NCI-H1436 (cell line): Measurements from ENCODE around the gene TGM6.
"Not testable (repeated sequence)": the region's sequence is repeated elsewhere in the genome, so short reads cannot be mapped to it uniquely, and the experiment has no call there.

ENCODE experiments used
- DNase-seq: peaks from one replicate; lab custom pipeline; 2025; lab: John Stamatoyannopoulos, UW

Gene TGM6

DNA sequence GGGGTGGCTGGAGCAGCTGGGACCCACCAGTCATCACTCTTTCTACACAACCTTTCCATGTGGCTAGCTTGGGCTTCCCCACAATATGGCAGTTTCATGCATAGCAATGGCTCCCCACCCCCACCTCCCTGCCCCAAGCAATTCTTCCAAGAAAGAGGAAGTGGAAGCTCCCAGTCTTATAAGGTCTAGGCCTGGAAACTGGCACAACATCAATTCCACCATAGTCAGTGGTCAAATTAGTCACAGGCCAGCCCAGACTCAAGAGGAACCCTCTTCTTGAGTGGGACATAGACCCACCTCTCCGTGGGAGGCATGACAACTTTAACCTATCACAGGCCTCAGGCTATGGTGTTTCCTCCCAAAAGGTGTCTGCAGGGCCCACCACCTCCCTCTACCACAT, 17.7 kb downstream of the TGM6 start:
- no peak for DNase-seq

DNA sequence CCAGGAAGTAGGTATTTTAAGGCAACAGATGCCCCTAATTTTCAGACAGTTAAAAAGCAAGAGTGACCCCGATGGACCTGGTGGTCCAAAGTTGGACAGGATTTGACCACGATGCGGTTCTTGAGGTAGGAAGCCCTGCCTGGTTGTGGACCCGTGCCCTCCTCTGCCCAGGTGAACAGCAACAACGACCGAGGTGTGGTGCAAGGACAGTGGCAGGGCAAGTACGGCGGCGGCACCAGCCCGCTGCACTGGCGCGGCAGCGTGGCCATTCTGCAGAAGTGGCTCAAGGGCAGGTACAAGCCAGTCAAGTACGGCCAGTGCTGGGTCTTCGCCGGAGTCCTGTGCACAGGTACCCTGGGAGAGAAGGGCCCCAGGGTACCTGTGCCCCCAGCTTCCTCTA, 18.7 kb downstream of the TGM6 start:
- no peak for DNase-seq

DNA sequence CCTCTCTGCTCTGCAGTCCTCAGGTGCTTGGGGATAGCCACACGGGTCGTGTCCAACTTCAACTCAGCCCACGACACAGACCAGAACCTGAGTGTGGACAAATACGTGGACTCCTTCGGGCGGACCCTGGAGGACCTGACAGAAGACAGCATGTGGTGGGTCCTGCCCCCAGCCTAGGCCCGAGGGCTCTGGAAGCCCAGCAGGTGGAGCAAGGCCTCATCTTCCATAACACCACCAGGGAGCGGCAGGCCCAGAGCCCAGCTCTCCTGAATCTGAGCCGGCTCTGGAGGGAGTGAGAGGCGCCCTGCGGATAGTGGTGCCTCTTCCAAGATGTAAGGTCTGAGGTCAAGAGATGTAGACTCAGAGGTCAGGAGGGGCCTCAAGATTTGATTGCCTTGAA, 19.6 kb downstream of the TGM6 start:
- no peak for DNase-seq

DNA sequence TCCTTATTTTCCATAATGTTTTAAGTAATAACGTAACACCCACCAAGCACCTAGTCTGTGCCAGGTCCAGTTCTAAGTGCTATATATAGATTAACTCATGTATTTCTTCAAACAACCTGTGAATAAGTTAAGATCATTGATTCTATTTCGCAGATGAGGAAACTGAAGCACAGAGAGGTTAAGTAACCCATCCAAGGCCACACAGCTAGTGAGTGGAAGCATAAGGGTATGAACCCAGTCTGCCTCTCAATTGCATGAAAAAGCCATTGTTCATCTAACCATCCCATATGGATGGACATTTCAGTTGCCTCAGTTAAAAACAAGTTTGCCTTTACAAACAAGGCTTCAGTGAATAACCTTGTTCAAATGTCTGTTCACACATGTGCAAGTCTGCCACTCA, 20.8 kb downstream of the TGM6 start:
- no peak for DNase-seq

DNA sequence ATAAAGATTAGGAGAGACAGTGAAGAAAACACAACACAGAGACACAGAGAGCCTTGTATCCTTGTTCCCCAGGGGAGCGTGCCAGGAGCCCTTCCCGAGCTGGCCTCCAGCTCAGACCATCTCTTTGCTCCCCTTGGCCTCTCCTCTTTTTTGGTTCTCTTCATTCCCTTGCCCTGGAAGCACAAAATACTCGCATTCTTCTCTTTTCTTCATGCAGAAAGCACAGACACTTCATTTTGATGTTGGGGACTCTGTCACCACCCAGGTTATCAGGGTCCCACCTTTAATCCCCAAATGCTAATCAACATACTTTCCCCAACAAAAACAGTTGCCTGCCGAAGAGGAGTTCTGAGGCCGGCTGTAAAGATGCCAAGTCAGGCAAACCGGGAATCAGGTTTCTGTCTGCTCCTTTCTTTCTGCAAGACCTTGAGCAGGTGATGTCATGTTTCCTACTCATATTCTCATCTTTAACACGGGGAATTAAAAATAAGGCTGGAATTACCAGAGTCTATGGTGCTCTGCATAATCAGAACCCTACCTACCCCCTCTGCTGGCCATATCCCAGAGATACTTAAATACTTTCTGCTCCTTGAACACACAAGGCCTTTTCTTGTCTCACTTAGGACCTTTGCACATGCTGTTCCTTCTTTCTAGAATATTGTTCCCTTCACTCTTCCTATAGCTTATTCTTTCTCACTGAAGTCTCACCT, 21.7 kb downstream of the TGM6 start:
- no peak for DNase-seq

DNA sequence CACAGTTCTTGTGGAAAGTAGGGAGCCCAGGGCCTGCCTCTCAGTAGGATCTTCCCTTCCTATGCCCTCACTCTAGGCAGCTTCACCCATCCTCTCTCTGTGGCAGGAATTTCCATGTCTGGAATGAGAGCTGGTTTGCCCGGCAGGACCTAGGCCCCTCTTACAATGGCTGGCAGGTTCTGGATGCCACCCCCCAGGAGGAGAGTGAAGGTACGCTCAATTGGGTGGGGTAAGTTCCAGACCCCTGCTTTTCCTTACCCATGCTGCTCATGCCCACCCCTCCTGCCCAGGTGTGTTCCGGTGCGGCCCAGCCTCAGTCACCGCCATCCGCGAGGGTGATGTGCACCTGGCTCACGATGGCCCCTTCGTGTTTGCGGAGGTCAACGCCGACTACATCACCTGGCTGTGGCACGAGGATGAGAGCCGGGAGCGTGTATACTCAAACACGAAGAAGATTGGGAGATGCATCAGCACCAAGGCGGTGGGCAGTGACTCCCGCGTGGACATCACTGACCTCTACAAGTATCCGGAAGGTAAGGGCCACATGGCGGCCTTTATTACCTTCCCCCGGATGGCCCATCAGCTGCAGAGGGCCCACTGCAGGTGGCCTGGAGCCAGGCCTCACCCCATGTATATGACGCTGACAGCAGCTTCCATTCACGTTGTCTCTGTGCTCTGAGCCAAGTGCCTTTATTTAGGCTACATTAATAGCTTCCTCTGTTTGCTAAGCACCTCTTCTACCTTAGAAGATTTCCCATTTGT, 22.8 kb downstream of the TGM6 start:
- DNase-seq = no peak

DNA sequence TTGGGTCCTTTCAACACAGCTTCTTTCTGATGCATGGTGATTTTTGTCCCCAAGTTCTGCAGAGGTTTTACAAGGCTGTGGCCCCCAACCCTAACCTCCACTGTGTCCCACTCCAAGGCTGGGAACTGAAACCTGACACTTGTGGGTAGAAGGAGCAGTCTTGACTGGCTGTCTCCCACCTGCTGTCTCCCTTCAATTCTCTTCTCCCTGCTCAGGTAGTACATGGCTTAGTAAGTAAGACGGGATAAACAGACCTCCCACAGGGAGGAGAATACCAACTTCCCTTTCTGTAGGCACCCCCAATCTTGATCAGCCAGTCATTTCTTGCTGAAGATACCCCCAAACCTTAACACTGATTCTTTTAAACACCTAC, 25.0 kb downstream of the TGM6 start:
- no peak for DNase-seq

DNA sequence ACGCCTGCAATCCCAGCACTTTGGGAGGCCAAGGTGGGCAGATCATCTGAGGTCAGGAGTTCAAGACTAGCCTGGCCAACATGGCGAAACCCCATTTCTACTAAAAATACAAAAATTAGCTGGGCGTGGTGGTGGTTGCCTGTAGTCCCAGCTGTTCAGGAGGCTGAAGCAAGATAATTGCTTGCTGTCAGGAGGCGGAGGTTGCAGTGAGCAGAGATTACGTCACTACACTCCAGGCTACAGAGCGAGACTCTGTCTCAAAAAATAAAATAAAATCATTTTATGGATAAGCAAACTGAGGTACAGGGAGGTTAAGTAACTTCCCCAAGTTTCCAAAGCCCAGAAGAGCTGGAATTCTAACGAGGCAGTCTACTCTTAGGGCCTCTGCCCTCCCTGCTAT, 26.7 kb downstream of the TGM6 start:
- not testable (repeated sequence) for DNase-seq

DNA sequence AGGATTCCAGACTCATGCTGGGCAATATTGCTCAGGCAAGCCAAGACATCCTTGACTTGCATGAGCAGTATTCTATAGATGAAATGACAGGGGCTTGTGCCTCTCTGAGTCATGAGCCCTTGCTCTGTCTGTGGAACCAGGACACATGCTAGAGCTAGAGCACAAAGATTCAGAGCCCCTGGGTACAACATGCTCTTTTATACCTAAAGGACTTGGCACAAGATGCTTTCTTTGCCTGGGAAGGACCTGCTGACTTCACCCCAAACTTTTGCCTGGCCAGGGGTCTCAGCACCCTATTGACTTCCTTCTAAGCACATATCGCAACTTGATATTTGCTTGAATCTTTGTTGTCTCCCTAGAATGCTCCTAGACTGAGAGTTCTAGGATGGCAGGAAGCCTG, 27.4 kb downstream of the TGM6 start:
- no peak for DNase-seq

DNA sequence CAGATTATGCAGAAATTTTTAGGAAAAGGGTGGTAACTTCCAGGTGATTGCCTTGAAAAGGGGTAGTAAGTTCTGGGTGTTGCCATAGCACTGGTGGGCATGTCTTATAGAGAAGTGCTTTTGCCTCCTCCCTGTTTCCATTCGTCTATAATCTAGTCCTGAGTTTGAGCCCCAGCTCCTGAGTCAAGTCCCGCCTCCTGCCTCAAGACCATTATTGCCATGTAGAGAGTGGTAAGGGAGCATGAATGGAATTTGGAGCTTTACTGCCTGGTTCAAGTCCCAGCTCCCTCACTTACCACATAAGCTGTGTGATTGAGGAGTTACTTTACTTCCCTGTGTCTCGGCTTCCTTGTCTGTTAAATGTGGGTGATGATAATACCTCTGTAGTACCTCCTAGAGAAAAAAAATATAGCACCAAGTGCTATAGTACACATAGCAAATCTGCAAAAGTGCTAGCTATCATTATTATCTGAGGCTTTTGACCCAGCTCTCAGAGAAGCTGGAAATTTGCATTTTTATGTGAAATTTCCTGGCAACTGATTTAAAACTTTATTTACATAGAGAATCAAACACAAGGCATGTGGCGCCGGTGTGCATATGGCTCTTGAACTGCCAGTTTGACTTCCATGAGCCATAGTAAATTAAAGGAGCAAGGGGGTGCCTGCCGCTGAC, 36.0 kb downstream of the TGM6 start:
- no peak for DNase-seq

DNA sequence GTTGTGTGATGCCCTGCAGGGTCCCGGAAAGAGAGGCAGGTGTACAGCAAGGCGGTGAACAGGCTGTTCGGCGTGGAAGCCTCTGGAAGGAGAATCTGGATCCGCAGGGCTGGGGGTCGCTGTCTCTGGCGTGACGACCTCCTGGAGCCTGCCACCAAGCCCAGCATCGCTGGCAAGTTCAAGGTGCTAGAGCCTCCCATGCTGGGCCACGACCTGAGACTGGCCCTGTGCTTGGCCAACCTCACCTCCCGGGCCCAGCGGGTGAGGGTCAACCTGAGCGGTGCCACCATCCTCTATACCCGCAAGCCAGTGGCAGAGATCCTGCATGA, 36.5 kb downstream of the TGM6 start:
- no peak for DNase-seq

DNA sequence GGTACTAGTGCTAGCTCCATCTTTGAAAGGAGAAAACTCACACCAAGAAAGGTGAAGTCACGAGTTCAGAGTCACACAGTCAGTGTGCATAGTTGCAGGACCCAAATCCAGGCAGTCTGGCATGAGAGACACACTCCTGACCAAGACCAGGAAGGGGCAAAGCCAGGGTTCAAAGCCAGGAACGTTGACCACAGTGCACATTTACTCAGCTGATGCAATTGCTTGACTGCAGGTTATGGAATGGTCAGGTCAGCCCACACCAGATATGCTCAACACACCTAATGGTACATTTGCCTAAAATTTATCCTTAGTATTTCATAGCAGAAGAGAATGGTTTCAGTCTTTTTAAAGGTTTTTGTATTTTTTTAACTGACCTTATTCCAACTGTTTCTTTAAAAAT, 37.7 kb downstream of the TGM6 start:
- no peak for DNase-seq

DNA sequence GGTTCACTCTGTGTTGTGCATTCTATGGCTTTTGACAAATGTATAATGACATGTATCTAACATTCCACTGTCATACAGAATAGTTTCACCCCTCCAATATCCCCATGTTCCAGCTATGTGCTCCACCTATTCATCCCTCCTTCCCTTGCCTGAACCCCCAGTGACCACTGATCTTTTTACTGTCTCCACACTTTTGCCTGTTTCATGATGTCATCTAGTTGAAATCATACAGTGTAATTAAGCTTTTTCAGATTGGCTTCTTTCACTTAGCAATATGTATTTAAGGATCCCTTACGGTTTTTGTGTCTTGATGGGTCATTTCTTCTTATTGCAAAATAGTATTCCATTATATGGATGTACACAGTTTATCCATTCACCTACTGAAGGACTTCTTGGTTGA, 39.8 kb downstream of the TGM6 start:
- no peak for DNase-seq

DNA sequence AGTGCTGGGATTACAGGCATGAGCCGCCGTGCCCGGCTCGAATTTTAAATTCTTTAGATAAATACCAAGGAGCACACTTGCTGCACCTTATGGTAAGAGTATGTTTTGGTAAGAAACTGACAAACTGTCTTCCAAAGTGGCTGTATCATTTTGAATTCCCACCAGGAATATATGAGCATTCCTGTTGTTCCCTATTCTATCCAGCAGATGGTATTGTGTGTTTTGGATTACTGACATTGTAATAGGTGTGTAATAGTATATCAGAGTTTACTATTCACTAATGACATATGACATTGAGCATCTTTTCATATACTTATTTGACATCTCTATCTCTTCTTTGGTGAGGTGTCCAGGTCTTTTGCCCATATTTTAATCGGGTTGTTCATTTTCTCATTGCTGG, 40.5 kb downstream of the TGM6 start:
- DNase-seq = no peak

DNA sequence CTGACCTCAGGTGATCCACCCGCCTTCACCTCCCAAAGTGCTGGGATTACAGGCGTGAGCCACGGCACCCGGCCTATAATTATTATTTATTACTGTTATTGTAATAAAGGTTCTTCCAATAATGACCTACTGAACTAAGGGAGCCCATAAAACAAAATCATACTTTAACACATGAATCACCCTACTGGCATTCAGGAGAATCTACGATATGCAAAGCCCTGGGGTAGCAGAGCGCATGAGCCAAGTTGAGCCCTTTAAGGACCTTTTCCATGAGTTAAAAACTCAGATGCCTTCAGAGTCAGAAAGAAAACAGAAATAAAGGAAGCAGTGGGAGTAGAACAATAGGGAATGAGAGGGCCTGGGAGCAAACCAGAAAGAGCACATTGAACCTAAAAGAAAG, 48.4 kb downstream of the TGM6 start:
- DNase-seq = no peak

DNA sequence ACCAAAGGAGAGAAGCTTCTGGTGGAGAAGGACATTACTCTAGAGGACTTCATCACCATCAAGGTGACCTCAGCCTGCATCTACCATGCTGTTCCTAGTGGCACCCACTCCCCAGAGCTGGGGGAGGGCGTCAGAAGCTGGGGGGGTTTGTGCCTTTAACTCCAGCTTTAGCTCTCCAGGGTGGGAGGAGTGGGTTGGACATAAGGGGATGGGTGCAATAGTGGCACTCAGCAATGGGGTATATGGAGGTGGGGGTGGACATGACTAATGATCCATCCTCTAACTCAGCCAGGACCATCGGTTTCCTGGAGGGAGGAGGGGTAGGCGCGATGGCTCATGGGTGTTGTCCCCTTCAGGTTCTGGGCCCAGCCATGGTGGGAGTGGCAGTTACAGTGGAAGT, 49.8 kb downstream of the TGM6 start:
- DNase-seq = no peak

DNA sequence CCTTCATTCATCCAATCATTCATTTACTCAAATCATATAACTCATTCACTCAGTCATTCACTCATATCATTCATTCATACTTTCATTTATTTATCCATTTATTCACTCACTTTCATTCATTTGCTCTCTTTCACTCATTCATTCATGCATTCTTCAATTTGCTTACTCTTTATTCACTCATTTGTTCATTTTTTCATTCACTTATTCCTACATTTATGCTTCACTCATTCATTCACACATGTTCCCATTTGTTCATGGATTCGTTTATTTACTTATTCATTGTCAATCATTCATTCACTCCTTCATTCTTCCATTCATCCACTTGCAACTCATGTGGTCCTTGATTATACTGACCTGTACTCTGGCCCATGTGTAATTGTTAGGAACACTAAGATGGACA, 50.5 kb downstream of the TGM6 start:
- DNase-seq = no peak

DNA sequence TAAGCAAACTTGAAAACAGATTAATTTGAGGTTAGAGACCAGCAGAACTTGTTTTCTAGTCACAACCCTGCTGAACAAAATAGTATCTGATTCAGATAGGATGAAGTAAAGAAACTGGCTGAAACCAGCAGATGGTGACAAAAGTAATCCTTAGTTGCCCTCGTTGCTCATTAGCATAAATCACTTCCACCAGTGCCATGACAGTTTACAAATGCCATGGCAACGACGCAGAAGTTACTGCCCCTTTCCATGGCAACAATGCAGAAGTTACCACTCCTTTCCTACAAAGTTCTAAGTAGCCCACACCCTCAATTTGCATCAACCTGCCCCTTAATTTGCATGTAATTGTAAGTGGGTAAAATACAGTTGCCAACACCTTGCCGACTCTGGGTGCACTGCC, 66.1 kb downstream of the TGM6 start:
- DNase-seq = no peak

DNA sequence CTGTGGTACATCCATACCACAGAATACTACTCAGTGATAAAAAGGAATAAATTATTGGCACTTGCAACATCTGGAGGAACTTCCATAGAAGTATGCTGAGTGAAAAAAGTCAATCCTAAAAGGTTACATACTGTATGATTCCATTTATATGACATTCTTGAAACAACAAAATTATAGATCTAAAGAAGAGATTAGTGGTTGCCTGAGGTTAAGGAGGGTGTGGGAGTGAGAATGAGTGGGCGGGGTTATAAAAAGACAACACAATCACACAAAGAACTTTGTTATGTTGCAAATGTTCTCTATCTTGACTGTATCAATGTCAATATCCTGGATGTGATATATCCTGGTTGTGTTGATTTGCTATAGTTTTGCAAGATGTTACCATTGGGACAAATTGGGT, 68.7 kb downstream of the TGM6 start:
- DNase-seq = no peak

DNA sequence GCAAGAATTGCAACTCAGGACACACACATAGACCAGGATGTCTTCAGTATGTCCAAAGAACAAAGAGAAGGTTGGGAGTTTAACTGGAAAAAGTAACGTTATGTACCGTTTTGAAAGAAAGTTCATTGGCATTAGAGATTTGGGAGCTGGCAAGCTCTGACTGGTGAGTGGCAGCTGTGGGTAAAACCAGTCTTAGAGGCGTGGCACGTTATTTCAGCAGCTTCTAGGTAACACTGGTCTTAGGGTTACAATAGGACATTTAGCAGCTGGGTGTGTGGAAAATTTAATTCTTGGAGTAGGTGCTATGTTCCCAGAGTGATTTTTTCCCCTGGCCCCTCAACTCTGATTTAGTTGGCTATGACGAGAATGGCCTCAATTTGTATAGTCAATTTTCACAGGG, 70.7 kb downstream of the TGM6 start:
- DNase-seq = no peak

DNA sequence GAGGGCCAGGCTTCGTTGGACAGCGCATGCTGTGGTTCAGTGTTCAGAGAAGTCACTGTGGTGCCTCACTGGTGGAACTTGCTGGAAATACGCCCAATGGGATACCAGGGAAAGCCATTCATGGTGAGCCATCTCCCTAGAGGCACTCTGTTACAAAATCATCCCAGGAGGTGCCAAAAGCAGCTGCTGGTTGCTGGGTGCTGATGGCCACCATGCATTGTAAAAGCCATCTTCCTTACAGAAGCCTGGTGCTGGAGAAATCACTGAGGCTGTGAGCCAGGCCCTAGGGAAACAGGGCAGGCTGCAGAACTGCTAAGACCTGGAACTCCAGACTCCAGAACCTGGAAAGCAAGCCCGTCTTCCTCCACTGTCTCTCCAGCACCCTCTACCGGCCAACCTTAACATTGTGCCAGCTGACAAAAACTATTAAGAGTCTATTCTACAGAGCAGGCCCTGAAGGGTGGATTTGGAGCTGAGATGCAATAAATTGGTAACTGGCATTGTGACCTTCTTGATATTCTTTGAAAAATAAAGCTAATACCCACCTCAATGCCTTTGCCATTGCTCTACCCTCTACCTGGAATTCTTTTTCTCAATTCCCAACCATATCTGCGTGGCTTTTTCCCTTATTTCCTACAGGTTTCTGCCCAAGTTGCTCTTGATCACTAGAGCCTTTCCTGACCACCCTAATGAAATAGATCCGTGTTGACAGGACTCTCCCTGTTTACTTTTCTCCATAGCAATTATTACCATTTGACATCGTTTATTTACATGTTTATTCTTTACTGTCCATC, 71.4 kb downstream of the TGM6 start:
- peak; percentile 64 for DNase-seq

DNA sequence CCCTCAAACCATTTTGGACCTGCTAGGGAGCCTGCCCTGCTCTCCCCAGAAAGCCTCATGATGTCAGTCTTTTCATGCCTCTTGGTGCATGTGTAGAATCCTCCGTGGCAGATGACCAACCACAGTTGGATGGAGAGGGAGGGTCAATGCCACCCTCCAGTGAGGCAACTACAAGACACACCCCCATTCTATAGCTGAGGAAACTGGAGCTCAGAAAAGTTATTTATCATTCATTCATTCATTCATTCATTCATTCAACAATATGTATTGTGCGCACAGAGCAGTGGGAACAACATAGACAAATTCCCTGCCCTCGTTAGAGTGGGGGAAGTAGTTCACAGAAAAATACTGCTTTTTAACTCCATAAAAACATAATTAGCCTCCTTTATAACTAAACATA, 73.1 kb downstream of the TGM6 start:
- no peak for DNase-seq
